PC-9 (cell line): ENCODE results near the gene ZMAT5. TPM values are rescaled to one million over a fixed set of nuclear protein-coding genes. Genes with fewer than 3 reads are reported as not detected.

ENCODE experiments used
- BruUV-seq: library from RNA; stranded (reverse); fragments of 400-500 nt; replicated peaks from 2 replicates; lab custom pipeline; 2021; lab: Mats Ljungman, UMichigan
- CTCF ChIA-PET: fragments of 300-600 bp; sonication (Branson Sonifier 250); formaldehyde crosslinking; loops from one replicate; lab custom pipeline; 2022; ENCODE audit warnings: antibody characterized with exemption; lab: Charles Lee
- POLR2A ChIA-PET: fragments of 300-600 bp; sonication (Branson Sonifier 250); formaldehyde crosslinking; loops from one replicate; lab custom pipeline; 2022; ENCODE audit warnings: antibody characterized with exemption; ENCODE audit not compliant: unreplicated experiment; lab: Charles Lee
- DNase-seq, 2 experiments: peaks; one replicate each; pipeline versions ENCODE4 v3.0.0 to v3.0.0-alpha.2; 2015 to 2022; ENCODE audit warnings: mixed read lengths in 1 of 2
- H2AFZ ChIP-seq: fragments of 200-600 bp; sonication (generic); 2 replicates; pipeline ENCODE4 v1.8.1; 2017; ENCODE audit warnings: antibody characterized with exemption
- H3F3A ChIP-seq: fragments of 200-600 bp; sonication (generic); 2 replicates; pipeline ENCODE4 v1.8.1; 2017; ENCODE audit warnings: antibody characterized with exemption, mild to moderate bottlenecking, low read depth; ENCODE audit not compliant: insufficient read depth
- H3K27ac ChIP-seq: fragments of 200-600 bp; sonication (generic); 2 replicates; pipeline ENCODE4 v1.6.1; 2016; ENCODE audit warnings: mixed run types
- H3K27me3 ChIP-seq: fragments of 200-600 bp; sonication (generic); 2 replicates; pipeline ENCODE4 v1.6.1; 2016; ENCODE audit warnings: low read depth, mixed run types; ENCODE audit not compliant: insufficient read depth
- H3K36me3 ChIP-seq: fragments of 200-600 bp; sonication (generic); 2 replicates; pipeline ENCODE4 v1.6.1; 2016; ENCODE audit warnings: low read depth, mixed run types
- H3K4me1 ChIP-seq: fragments of 200-600 bp; sonication (generic); replicated peaks from 2 replicates; pipeline ENCODE4 v1.6.1; 2016; ENCODE audit warnings: mixed run types; ENCODE audit not compliant: insufficient read depth
- H3K4me2 ChIP-seq: fragments of 200-600 bp; sonication (generic); 2 replicates; pipeline ENCODE4 v1.6.1; 2017; ENCODE audit warnings: mixed run types
- H3K4me3 ChIP-seq: fragments of 200-600 bp; sonication (generic); 2 replicates; pipeline ENCODE4 v1.6.1; 2016; ENCODE audit warnings: mixed run types
- H3K79me2 ChIP-seq: fragments of 200-600 bp; sonication (generic); 2 replicates; pipeline ENCODE4 v1.6.1; 2017; ENCODE audit warnings: low read depth, mixed run types
- H3K9me2 ChIP-seq: fragments of 200-600 bp; sonication (generic); 2 replicates; pipeline ENCODE4 v1.8.1; 2017; ENCODE audit warnings: mild to moderate bottlenecking; ENCODE audit not compliant: insufficient read depth
- H3K9me3 ChIP-seq: fragments of 200-600 bp; sonication (generic); 2 replicates; pipeline ENCODE4 v1.8.1; 2016; ENCODE audit warnings: low read depth; ENCODE audit not compliant: insufficient read depth
- H4K20me1 ChIP-seq: fragments of 200-600 bp; sonication (generic); 2 replicates; pipeline ENCODE4 v1.8.1; 2017; ENCODE audit not compliant: insufficient read depth
- CTCF ChIP-seq: fragments of 200-600 bp; sonication (generic); conservative IDR thresholded peaks from 2 replicates; pipeline ENCODE4 v1.6.1; 2017; ENCODE audit warnings: mixed run types, antibody characterized with exemption, mild to moderate bottlenecking, moderate library complexity
- EZH2 ChIP-seq: fragments of 200-600 bp; sonication (generic); IDR thresholded peaks from 2 replicates; pipeline ENCODE4 v1.8.0; 2017; ENCODE audit warnings: antibody characterized with exemption, low read depth
- intact Hi-C: fragments of 100-400 bp; cut with micrococcal nuclease; formaldehyde crosslinking; loops from one replicate; pipeline ENCODE4 v1.10.0; 2022; ENCODE audit not compliant: unreplicated experiment
- total RNA-seq: library from RNA; stranded (reverse); gene quantifications from 2 replicates; pipeline ENCODE4 v1.2.3, GENCODE V29; 2021

The ZMAT5 gene
- total RNA-seq, 1 experiment from 2014 or later = 14.2 TPM

- no peaks in the 10 kb centered on the region for H3K79me2 ChIP-seq
- no peak overlapping the region for H2AFZ ChIP-seq
- H3F3A ChIP-seq = peaks cover 46% of the 10 kb centered on the region
- TF ChIP-seq CTCF (no peak; the same call in 1 of the 2 replicates), EZH2 (no peak)
- no peaks in the 10 kb centered on the region for H3K36me3 ChIP-seq
- H3K4me3 ChIP-seq = no peak overlapping the region; the same call in 1 of the 2 replicates
- H3K9me3 ChIP-seq = no peaks in the 10 kb centered on the region
- intact Hi-C loops = loop anchor here (1.0 to 5.0 kb wide), 6 partner anchors 61 to 385 kb away; no protein-coding TSS in a partner anchor
- H3K27me3 ChIP-seq = no peaks in the 10 kb centered on the region
- no peaks in the 10 kb centered on the region for H3K9me2 ChIP-seq
- H3K4me1 ChIP-seq = peaks cover 54% of the 10 kb centered on the region
- H4K20me1 ChIP-seq = no peaks in the 10 kb centered on the region
- BruUV-seq = no TSS peak
- CTCF ChIA-PET = interaction anchor here (0.5 to 0.6 kb wide), 5 partner anchors 78 to 307 kb away, joined by 3 to 7 read pairs (median 4); no protein-coding TSS in a partner anchor
- peak in 1 of 2 experiments; percentile 69 for DNase-seq
- H3K4me2 ChIP-seq = peak overlapping the region; percentile 61
- peak overlapping the region; percentile 81 for H3K27ac ChIP-seq
- POLR2A ChIA-PET = interaction anchor here (0.6 kb wide), 1 partner anchor 96 kb away, joined by 6 read pairs; no protein-coding TSS in a partner anchor
These were observed 64.5 kb downstream of the ZMAT5 start for GRCh38 chr22:29702000-29702930.

GRCh38 chr22:29701155-29701999, 65.4 kb downstream of the ZMAT5 start:
- POLR2A ChIA-PET = interaction anchor here (0.5 kb wide), 1 partner anchor 65 kb away, joined by 5 read pairs; the partner anchor contains the start of gene ZMAT5
- H3K4me2 ChIP-seq = peak overlapping the region; percentile 61
- no TSS peak for BruUV-seq
- intact Hi-C loops = loop anchor here (1.0 to 5.0 kb wide), 5 partner anchors 96 to 386 kb away; no protein-coding TSS in a partner anchor
- DNase-seq = peak; percentile 60 to 93
- CTCF ChIA-PET = interaction anchor here (0.5 to 0.7 kb wide), 5 partner anchors 79 to 306 kb away, joined by 3 to 7 read pairs (median 5); no protein-coding TSS in a partner anchor
- H3K36me3 ChIP-seq = no peaks in the 10 kb centered on the region
- H4K20me1 ChIP-seq = no peaks in the 10 kb centered on the region
- peak; percentile 70 for TF ChIP-seq CTCF
- TF ChIP-seq EZH2 = no peak
- H3K4me1 ChIP-seq = peaks cover 54% of the 10 kb centered on the region
- no peaks in the 10 kb centered on the region for H3K9me2 ChIP-seq
- H3K4me3 ChIP-seq = peak overlapping the region; percentile 9; the same call in 1 of the 2 replicates
- H3K79me2 ChIP-seq = no peaks in the 10 kb centered on the region
- peak overlapping the region; percentile 81 for H3K27ac ChIP-seq
- H3K27me3 ChIP-seq = no peaks in the 10 kb centered on the region
- H3K9me3 ChIP-seq = no peaks in the 10 kb centered on the region
- H2AFZ ChIP-seq = no peak overlapping the region
- H3F3A ChIP-seq = peaks cover 46% of the 10 kb centered on the region

- ChIA-PET POLR2A (interaction anchor here (0.5 kb wide), 1 partner anchor 66 kb away, joined by 5 read pairs; the partner anchor contains the start of gene ZMAT5), CTCF (no interaction called here)
- no peaks in the 10 kb centered on the region for H3K27me3 ChIP-seq
- H3K79me2 ChIP-seq = no peaks in the 10 kb centered on the region
- TF ChIP-seq CTCF (no peak), EZH2 (no peak)
- no peaks in the 10 kb centered on the region for H3K9me3 ChIP-seq
- H3K4me3 ChIP-seq = peak overlapping the region; percentile 9; the same call in 1 of the 2 replicates
- intact Hi-C loops = loop anchor here (1.0 to 5.0 kb wide), 5 partner anchors 96 to 386 kb away; no protein-coding TSS in a partner anchor
- no peaks in the 10 kb centered on the region for H3K9me2 ChIP-seq
- H3K4me2 ChIP-seq = peak overlapping the region; percentile 61
- peaks cover 46% of the 10 kb centered on the region for H3F3A ChIP-seq
- no TSS peak for BruUV-seq
- DNase-seq = no peak
- H4K20me1 ChIP-seq = no peaks in the 10 kb centered on the region
- H3K36me3 ChIP-seq = no peaks in the 10 kb centered on the region
- H2AFZ ChIP-seq = no peak overlapping the region
- H3K27ac ChIP-seq = peak overlapping the region; percentile 81
- H3K4me1 ChIP-seq = peaks cover 54% of the 10 kb centered on the region
These were observed 66.0 kb downstream of the ZMAT5 start for GRCh38 chr22:29700900-29701154.
